HG02571 (cell line): ENCODE results near the gene PRR12.

Experiments used
- ATAC-seq: cut with Tn5 transposase; IDR thresholded peaks from one replicate; pipeline ENCODE4 v1.9.1; 2021; ENCODE audit warnings: mild to moderate bottlenecking, moderate library complexity; ENCODE audit not compliant: unreplicated experiment

The PRR12 gene

GRCh38 chr19:49564616-49565045, 26.4 kb upstream of the PRR12 start:
- no peak for ATAC-seq

GRCh38 chr19:49565261-49565660, 25.7 kb upstream of the PRR12 start:
- ATAC-seq = no peak

DNA sequence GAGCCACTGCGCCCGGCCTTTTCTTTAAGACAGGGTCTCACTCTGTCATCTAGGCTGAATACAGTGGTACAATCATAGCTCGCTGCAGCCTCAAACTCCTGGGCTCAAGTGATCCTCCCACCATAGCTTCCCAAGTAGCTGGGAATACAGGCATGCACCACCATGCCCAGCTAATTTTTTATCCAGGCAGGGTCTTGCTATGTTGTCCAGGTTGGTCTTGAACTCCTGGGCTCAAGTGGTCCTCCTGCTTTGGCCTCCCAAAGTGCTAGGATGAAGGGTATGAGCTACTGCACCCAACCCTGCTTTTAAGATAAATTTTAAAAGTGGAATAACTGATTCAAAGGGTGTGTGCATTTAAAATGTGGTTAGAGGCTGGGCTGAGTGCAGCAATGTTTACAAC, 24.7 kb upstream of the PRR12 start:
- no peak for ATAC-seq

DNA sequence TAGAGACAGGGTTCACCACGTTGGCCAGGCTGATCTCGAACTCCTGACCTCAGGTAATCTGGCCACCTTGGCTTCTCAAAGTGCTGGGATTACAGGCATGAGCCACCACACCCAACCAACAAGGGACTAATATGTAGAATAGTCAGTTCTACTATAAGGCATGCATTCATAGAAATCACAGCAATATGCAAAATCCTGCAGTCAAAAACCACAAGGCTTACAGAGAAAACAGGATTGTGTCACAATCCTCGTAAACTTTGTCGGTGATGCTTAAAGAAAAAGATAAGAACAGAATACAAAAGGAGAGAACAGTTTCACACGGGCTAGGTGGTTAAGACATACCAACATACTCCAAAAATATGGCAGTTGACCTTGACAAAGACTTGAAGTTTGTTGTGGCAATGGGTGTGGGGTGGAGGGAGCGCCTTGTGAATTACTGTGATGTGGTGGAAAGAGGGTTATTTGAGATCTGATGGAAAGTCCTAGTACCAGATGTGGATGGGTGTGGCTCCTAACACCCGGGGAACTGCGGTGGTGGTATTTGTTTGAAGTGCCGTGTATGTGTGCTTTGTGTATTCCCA, 23.0 kb upstream of the PRR12 start:
- ATAC-seq = no peak

GRCh38 chr19:49570138-49570856, 20.7 kb upstream of the PRR12 start:
- no peak for ATAC-seq

- no peak for ATAC-seq
Observed at GRCh38 chr19:49570997-49571676, 19.8 kb upstream of the PRR12 start.

- no peak for ATAC-seq
Observed at GRCh38 chr19:49573009-49573408, 18.0 kb upstream of the PRR12 start.

- no peak for ATAC-seq
Observed at GRCh38 chr19:49573425-49573824, 17.6 kb upstream of the PRR12 start.

DNA sequence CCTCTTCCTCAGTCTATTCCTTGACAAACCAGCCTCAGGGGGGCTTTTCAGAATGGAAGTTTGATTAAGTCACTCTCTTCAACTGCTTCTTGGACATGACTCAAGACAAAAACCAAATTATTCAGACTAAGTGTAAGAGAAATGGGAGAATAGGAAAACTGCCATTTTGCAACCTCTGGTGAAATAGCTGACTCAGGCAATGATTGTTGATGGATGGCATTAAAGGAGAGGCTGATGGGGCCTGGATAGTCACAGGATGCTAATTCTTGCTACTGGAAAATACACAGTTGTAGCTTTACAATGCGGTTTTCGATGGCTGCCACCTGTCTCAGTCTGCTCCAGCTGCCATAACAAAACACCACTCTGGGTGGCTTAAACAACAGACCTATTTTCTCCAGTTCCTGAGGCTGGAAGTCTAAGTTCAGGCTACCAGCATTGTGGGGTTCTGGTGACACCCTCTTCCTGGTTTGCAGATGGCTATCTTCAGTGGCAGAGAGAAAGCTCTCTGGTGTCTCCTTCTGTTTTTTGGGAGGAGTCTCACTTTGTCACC, 16.7 kb upstream of the PRR12 start:
- ATAC-seq = no peak

DNA sequence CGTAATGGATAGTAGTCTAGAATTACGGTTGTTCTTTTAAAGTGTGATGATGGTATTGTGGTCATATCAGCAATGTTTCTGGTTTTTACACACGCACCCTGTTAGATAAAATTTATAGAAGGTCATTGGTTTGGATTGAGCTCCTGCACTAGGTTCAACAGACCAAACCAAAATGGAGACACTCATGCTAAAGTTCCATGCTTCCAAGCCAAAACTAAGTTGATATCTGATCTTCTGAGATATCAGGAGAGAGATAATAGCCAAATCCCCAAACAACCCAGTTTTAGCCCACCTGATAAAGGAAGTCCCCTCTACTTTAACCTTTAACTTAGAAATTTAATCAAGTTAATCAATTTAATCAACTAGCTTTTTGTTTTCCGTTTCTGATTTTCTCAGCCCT, 11.8 kb upstream of the PRR12 start:
- no peak for ATAC-seq

GRCh38 chr19:49579947-49580263, 11.1 kb upstream of the PRR12 start:
- ATAC-seq = no peak

GRCh38 chr19:49580264-49581006, 10.5 kb upstream of the PRR12 start, which contains the start of gene NOSIP:
Gene NOSIP (minus strand): TSS chr19:49580556. CDS start chr19:49560691, 19,865 bp downstream.
- ATAC-seq = peak; percentile 89

- no peak for ATAC-seq
Observed at GRCh38 chr19:49581007-49581508, 9.9 kb upstream of the PRR12 start, which contains the start of gene PRRG2. Gene PRRG2 (plus strand): TSS chr19:49581316. CDS start chr19:49583220, 1,904 bp downstream.

DNA sequence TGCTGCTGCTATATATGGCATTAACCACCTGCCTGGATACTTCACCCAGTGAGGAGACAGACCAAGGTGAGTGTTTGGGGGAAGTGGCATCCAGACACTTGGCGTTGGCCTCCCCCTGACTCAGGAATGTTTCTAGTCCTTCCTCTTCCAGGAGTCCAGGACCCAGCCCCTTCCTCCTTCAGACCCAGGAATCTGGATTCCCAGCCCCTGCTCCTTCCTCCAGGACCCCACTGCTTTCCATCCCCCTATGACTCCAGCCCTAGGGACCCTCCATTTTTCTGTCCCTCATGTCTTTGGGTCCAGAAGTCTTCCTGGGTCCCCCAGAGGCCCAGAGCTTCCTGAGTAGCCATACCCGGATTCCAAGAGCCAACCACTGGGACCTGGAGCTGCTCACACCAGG, 7.7 kb upstream of the PRR12 start:
- ATAC-seq = no peak

DNA sequence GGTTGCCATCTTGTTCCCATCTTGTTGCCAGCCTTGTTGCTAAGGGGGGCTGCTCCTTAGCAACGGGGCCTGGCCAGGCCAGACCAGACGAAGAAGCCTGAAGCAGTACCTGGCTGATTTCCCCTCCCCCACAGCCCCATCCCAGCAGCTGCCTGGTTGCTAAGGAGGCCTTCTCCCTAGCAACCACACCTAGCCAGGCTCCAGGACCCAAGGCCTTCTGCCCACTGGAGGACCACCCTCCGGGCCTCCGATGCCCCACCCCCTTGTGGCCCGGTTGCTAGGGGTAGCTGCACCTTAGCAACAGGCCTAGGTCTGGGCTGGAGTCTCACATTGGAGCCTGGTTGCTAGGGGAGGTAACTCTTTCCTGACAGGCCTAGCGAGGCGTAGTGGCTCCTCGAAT, 6.0 kb upstream of the PRR12 start:
- ATAC-seq = no peak

- ATAC-seq = no peak
Observed at GRCh38 chr19:49587227-49587626, 3.8 kb upstream of the PRR12 start.

GRCh38 chr19:49588365-49589122, 2.4 kb upstream of the PRR12 start:
- ATAC-seq = no peak

DNA sequence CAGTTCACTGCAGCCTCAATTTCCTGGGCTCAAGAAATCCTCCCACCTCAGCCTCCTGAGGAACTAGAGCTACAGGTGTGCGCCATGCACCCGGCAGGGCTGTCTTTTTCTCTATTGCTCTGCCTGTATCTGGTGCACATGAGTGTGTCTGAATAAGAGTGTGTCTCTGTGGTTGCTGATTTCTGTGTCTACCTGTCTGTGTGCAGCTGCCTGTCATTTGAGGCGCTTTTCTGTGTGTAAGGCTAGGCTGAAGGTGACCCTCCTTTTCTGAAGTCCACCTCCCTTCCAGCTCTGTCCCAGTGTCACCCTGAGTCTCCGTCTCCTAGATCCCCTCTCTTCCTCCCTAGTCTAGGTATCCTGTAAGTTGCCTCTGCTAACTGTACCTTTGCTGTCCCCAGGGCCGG, 1.5 kb upstream of the PRR12 start:
- no peak for ATAC-seq

DNA sequence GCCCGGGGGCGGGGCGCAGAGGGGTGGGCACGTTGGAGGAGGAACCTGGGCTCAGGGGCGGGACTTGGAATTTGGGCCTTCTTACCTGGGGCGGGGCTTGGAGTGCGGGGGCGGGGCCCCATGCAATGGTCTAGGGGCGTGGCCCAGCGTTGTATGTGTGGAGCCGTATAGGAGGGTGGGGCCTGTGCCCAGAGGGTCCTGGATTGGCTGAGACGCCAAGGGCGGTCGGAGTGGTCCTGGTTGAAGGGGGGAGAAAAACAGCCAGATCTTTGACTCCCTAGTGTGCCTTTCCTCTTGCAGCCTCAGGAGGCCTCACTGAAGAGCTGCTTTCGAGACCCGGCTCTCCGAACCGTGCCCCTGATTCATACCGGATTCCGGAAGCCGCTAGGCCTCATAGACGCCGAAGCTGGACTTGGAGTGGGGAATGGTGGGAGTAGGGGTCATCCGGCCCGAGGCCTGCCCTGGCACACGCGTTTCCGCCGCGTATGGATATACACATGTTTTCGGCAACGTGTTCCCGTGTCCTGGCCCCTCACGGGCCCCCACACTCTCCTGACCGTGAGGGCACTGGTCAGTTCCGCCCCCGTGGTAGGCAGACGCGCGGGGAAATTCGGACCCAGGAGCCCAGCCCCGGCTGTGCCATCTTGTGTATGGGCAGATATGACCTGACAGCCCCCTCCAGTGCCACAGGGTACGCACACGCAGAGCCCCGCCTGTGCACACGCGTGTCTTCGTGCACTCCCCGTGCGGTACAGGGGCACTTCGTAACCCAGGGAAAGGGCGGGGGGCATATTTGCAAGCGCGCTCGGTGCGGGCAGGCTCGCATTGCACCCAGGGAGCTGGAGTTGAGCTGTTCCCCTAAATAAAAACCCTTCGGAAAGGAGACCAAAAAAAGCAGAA, 661 bp upstream of the PRR12 start:
- peak; percentile 42 for ATAC-seq
